GM12891 (cell line): Measurements from ENCODE around the gene LRIT3.

ENCODE experiments used
- PAX5 ChIP-seq: IDR thresholded peaks from 2 replicates; pipeline ENCODE4 v1.6.1; 2011; ENCODE audit warnings: low read length, moderate library complexity, mild to moderate bottlenecking; ENCODE audit not compliant: insufficient read depth, severe bottlenecking
- POLR2A ChIP-seq: IDR thresholded peaks from 2 replicates; pipeline ENCODE4 v1.6.1; 2011; ENCODE audit warnings: low read depth, low read length, control low read depth
- POLR2AphosphoS5 ChIP-seq: IDR thresholded peaks from 2 replicates; pipeline ENCODE4 v1.6.1; 2011; ENCODE audit warnings: low read depth, low read length, control low read depth
- POU2F2 ChIP-seq: IDR thresholded peaks from 2 replicates; pipeline ENCODE4 v1.6.1; 2011; ENCODE audit warnings: low read depth, mild to moderate bottlenecking, control low read depth, low read length, moderate library complexity
- SPI1 ChIP-seq: IDR thresholded peaks from 2 replicates; pipeline ENCODE4 v1.6.1; 2011; ENCODE audit warnings: low read depth, low read length, control low read depth
- TAF1 ChIP-seq: IDR thresholded peaks from 2 replicates; pipeline ENCODE4 v1.6.1; 2011; ENCODE audit warnings: low read depth, low read length, control low read depth

DNA sequence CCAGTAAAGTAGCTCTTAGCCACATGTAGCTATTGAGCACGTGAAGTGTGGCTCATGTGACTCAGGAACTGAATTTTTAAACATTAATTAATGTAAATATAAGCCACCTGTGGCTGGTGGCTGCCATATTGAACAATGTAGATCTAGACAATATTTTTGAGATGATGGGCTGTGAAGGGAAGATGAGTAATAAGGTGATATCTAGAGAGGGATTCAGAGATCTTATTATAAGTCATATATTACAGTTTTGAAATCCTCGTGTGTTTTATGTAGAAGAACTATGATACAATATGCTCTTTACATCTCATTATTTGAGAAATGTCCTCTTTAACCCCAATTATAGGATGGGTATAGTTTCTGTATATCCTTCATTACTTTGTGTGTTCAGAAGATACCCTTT, 26.7 kb upstream of the LRIT3 start:
- TF ChIP-seq POLR2A (no peak), POLR2AphosphoS5 (no peak), POU2F2 (no peak), TAF1 (no peak), SPI1 (no peak), PAX5 (no peak)
